Inflammatory macrophage (primary cell): ENCODE measurements around the gene TMEM237.
"Not testable (repeated sequence)": the region's sequence is repeated elsewhere in the genome, so short reads cannot be mapped to it uniquely, and the experiment has no call there.

Source experiments
- DNase-seq, 2 donors: peaks; one replicate each; pipeline ENCODE4 v3.0.0-alpha.2; 2020 to 2022
- total RNA-seq, 18 experiments: gene quantifications; one replicate each; lab custom pipeline; 2026; ENCODE audit warnings: mixed read lengths in 6 of 18, inconsistent platforms in 2 of 18; lab: John Stamatoyannopoulos, UW

TMEM237 gene, protein sequence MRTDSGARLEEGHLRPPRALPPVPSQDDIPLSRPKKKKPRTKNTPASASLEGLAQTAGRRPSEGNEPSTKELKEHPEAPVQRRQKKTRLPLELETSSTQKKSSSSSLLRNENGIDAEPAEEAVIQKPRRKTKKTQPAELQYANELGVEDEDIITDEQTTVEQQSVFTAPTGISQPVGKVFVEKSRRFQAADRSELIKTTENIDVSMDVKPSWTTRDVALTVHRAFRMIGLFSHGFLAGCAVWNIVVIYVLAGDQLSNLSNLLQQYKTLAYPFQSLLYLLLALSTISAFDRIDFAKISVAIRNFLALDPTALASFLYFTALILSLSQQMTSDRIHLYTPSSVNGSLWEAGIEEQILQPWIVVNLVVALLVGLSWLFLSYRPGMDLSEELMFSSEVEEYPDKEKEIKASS
- 5.3 to 13.4 (median 8.3) reads per million in 18 experiments for total RNA-seq

DNA sequence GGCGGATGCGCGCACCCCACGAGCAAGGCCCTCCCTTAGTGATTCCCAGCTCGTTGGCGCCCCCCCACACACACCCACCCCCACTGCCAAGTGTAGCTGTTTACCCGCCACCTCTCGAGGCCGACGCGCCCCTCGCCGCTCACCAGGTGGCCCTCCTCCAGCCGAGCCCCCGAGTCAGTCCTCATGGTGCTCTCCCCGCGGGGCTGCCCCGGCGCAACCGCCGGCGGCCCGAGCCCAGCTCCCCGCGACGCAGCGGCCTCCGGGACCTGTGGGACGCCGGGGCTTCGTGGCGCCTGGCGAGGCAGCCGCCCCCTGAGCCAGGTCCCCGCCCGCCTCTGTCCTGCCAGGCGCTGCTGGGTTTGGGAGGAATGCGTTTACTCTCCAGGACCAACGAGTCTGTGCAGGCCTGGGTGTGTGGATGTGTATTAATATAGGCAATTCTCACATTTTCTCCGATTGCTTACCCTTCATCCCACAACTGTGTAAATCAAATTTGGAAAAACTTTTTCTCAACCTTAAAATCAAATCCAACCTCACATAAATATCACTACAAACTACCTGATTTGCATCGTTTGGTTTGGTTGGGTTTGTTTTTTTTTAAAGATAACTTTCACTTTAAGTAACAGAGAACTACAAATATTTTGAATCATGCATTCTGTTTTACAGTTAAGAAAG lies at the start of gene TMEM237:
TSS of gene TMEM237 (minus strand) at position 288 of the 675 bp plus-strand sequence. CDS start at position 185, 103 bp downstream.
- DNase-seq: no peak

DNA sequence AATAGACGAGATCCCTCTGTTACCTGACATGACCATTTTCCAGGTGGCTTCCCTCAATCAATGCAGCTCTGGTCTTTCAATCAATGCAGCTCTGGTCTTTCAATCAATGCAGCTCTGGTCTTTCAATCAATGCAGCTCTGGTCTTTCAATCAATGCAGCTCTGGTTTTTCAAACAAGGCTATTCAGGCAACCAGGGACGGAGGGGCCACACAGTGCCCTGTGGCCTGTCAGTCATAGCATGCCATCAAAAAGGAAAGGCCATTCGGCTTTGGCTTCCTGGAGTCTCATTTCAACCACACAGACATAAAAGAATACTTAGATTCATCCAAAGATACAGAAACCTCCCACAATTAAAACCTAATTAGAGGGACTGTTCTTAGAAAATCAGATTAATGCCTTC lies 41.9 kb upstream of the TMEM237 start:
- no peak for DNase-seq

DNA sequence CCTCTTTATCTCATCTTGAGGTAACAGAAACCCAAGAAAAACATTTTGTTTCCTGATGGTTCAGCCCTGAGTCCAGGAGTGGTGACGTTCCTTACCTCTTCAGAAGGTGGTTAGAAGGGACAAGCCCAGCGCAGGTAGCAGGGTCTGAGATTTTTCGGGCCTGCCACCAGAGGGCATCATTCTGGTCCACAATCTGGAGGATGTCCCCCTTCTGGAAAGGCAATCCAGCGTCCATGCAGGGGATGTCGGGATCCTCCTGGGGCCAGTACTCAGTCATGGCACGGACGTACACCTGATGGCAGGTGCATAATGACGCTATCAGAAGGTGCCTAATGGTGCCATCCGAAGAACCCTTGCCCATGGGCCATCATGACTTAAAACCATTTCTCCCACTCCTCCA lies 37.4 kb upstream of the TMEM237 start:
- no peak for DNase-seq

DNA sequence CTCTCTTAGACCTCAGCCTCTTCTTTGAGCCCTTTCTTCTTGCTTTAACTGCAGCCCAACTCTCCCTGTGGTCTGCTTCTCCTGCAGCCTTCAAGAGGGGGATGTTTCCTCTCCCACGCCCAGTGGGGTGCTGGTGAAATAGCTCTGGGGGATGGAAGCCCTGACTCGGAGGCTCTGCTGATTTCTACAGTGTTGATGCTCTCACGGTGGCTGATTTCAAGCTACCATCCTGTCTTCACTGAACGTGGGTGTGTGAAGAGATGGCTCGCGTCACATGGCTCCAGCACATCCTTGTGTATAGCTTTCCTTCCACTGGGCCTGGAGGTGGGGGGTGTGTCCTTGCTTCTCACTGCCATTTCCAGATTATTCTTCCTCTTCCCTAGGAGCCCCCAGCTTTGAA lies 35.1 kb upstream of the TMEM237 start:
- peak; percentile 11 to 39 for DNase-seq

DNA sequence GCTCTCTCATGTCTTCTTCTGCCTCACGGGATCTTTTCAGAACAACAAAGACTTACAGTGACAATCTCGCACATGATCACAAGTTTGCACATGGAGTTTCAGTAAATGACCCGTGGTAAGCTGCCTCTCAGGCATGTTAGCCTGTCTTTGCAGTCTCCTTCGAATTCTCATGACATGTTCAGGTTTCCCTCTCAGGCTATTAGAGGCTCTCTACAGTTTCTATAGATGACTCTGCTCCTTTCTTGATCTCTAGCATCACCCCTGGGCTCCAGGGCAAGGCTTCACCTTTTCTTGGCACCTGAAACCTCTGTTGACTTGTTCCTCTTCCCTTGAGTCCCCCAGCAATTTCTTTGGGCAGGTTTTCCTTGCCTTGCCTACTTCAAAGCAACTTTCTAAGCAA lies 32.2 kb upstream of the TMEM237 start:
- no peak for DNase-seq

DNA sequence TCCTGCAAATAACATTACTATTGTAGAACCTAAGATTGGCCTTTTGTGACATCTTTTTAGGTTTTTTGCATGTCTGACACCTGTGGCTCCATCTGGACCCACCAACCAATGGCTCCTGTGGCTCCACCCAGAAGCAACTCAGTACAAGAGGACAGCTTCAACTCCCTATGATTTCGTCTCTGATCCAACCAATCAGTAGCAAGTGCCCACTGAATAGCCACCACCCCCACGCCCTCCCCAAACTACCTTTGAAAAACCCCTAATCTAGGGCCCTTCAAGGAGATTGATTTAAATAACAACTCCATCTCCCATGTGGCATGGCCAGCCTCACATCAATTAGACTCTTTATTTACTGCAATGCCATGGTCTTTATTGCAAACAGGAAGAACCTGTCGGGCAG lies 31.5 kb upstream of the TMEM237 start:
- DNase-seq: no peak

DNA sequence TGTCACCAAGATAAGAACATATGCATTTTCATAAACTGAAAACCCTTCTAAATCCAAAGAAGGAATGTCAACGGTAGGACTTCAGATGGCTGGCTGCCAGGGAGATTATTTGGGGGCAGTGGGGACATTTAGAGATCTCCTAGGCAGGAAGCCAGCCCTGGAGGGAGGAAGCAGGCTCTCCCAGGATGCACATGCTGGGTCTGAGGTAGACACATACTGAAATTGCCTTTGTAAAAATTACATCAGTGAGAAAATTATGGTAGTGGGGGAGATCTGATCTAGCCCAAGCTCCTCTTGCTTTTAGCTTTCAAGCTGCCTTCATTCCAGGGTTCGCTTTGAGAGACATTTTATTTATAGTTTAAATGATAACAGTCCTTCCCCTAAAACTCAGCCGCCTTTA lies 31.0 kb upstream of the TMEM237 start:
- DNase-seq: no peak

DNA sequence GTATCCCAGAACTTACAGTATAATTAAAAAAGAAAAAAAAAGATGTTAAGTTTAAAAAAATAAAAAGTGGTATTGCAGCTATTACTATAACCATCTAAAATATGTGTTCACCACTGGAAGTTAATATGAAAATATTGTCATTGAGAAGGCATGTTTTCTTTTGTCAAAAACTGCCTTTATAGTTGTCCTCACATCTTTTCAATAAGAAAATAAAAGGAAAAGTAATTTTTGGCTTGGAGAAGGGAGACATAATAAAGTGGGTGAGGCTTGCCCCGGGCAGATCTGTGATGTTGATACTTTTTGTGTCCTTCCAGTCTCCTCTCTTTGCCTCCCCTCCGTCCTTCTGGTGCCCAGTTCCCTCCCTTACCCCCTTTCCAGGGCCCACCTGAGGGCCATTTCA lies 30.2 kb upstream of the TMEM237 start:
- no peak for DNase-seq

DNA sequence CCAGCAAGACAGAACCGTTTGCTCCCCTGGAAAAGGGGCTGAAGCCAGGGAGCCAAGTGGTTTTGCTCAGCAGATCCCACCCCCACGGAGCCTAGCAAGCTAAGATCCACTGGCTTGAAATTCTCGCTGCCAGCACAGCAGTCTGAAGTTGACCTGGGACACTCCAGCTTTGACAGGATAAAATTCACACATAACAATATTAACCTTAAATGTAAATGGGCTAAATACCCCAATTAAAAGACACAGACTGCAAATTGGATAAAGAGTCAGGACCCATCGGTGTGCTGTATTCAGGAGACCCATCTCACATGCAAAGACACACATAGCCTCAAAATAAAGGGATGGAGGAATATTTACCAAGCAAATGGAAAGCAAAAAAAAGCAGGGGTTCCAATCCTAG lies 27.9 kb upstream of the TMEM237 start:
- DNase-seq: not testable (repeated sequence)

DNA sequence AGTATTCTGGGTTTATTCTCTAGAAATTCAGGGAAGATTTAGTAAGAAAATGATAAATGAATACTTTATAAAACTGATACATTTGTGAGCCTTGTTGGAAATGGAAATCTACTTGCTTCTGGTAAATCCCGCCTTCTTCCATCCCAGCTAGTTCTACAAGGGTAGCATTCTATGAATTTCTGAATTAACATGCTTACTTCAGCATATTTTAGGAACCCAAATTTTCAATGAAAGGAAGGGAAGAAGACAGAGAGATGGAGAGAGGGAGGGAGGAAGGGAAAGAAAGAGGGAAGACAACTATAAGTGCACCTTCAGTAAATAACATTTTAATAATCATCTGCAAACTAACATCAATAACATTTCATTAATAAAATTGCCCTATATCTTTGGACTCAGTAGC lies 26.6 kb upstream of the TMEM237 start:
- DNase-seq: no peak

DNA sequence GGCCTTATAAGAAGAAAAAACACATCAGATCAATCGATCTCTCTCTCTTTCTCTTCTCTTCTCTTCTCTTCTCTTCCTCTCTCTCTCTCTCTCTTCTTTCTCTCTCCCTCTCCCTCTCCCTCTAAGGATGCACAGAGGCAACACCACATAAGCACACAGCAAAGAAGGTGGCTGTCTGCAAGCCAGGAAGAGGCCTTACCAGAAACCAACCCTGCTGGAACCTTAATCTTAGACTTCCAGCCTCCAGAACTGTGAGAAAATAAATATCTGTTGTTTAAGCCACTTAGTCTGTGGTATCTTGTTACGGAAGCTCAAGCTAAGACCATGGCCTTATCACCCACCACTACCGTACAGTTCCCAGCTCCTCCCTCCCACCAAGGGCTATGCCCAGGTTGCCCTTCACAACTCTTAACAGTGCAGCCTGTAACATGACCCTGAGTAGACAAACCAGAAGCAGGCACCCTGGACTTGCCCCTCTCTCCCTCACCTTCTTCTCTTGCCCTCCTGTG lies 25.2 kb upstream of the TMEM237 start:
- DNase-seq: no peak

DNA sequence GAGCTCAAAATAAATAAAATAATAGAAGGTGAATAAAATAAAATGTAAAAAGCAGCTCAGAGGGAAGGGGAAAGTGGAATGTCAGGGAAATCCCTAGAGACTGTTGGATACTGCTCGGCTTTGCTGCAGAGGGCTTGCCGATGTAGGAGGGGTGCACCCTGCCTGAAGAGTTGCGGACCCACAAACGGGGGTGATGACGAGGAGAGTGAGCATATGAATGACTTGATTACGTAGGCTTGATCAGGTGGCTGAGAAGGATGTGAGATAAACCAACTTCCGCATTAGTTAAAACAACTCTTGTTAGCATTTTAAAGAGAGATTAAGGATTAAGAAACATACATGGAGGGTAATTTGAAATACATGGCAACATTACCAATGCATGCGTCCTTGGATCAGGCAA lies 21.0 kb upstream of the TMEM237 start:
- no peak for DNase-seq

DNA sequence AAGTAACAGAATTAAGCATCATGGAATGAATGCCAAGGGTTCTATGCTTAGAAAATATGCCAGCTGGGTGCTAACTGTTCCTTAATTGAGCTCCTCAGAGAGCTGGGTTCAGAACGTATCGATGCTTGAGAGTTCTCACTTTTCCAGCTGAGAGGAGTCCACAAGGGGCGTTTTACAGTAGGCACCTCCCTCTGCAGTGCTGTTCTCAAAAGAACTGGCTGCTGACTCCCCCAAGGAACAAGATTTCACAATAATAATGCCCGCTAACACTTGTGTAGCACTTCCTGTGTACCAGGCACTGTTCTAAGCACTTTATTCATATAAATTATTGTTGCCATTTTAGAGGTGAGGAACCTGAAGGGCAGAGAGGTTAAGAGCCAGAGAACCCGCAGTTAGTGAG lies 18.1 kb upstream of the TMEM237 start:
- peak in 1 of 2 donors; percentile 43 for DNase-seq

DNA sequence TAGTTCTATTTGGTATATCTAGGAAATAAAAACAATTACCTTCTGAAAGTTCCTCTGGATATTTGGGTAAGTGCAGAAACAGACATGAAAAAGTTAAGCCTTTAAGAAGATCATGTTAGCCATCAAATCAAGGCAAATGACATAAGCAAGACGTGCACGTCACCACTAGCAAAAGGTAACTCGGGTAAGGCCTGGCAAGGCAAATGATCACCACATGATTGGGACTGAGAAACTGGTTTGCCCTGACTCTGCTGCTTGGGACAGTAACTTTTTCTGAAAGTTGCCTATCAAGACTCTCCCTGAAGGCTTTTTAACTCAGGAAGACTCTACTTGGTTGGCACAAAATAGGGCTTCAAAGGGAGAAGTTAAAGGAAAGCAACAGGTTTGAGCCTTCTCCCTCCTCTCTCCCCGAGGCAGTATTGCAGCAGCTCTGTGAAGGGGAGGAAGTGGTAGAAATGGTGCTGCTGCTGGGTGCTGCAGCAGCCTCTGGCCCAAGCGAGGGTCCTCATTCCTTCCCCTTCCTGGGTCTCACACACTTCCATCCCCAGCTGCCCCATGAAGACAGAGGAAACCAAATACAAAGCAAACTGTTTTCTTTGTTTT lies 17.1 kb upstream of the TMEM237 start:
- no peak for DNase-seq

DNA sequence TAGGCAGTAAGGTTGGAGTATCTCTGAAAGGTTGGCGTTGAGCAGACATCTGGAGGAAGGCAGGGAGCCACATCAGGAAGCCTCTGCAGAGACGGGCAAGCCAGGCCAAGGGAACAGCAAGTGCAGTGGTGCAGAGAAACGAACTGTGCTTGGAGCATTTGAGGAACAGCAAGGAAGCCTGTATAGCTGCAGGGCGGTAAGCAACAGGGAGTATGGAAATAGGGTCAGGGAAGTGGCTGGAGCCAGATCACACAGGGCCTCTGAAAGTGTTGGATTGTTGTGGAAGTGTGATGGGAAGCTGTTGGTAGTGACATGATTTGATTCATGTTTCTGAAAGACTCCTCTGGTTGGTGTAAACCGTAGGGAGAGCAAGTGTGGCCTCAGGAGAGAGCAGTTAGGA lies 13.4 kb upstream of the TMEM237 start:
- DNase-seq: no peak

DNA sequence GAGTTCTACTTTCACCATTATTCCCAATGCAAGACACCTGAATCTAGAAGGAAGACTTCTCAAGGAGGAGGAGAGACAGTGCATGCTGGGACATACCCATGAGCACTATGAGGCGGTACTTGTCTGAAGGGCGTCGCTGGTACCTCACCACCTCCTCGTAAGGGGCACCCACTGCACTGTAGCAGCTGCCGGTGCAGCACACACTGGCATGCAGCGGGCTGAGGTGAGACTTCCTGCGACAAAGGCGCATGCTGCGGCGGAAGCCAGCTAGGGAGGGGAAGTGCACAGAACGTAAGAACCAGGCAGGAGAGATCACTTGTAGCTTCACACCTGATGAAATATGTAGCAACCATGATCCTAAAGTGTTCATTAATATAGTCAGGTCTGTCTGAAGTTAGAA lies 12.8 kb upstream of the TMEM237 start:
- DNase-seq: no peak

DNA sequence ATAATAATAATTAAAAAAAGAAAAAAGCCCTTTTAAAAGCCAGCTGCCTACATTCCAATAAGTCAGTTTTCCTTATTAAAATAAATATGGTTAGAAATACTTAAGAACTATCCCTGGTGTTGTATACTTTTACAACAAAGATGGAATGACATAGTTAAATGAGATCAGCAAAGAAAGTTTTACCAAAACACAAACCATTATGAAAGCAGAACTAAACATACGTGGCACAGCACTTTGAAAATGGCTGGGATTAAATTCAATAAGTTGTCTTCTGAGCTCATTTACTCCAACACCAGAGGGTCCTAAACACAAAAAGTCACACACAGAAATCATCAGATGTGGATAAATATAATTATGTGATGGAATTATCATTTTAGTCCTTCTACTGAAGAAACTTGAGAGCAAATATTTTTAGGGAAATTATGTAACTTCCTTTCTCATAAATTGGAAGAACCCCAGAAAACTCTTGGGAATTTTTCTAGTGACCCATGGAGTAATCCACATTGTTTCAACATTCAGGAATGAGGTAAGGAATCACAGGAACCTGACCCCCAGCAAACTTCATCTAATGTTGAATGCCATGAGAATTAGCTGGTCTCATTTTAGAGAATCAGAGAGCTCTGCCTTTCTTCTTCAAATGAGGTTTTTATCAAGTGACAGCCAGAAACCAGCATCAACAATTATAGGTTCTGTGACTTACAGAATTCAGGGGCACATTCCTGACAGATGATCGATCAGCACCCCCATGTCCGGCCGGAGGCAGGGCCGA lies 11.5 kb upstream of the TMEM237 start:
- no peak for DNase-seq

DNA sequence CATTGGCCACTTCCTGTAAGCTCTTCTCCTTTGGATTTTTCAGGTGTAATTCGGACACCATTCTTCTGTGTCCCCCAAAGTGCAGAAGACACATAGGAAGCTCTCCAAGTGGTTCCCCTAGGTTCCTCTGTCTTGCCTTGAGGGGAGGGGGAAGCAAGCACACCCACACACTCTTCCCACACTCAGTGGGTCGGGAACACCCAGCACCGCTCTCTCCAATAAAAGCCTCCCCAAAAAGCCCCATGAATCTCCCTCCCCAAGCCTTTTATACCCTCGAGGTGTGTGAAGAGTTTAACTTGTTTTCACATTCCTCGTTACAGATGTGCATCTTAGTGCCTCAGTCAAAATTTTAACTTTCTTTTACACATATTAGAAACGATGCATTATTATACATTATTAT lies 9.9 kb upstream of the TMEM237 start:
- no peak for DNase-seq

DNA sequence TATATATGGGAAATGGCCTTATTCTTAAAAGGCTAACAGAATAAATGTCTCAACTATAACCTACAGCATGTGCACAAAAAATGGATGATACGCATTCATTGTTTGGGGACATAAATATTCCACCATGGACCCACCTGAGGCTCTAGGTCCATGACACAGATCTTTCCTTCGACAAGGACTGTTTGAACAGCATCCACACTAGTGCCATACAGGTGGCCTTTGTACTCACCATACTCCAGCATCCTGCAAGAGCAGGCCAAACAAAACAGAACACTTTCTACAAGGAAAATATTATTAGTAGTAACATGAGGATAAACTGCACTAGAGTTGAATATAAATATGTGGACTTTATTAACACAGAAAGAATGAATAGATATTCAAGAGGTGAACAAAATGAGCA lies 6.1 kb upstream of the TMEM237 start:
- no peak for DNase-seq

DNA sequence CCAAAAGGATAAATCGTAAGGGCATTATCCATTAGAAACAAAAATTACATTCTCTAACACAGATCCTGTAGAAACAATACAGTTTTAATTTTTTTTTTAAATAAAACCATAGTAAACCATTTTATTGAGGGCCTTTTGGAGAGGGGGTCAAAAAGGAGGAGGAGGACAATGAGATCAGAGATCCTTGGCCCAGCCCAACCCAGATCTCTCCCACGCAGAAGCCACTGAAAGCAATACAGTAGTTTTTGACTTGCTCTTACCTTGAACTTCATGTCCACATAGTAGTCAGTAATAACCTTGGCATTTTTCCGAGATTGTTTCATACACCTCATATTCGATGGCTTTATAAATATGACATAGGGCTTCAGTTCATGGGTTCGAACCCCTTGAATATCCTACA lies 4.1 kb upstream of the TMEM237 start:
- no peak for DNase-seq

DNA sequence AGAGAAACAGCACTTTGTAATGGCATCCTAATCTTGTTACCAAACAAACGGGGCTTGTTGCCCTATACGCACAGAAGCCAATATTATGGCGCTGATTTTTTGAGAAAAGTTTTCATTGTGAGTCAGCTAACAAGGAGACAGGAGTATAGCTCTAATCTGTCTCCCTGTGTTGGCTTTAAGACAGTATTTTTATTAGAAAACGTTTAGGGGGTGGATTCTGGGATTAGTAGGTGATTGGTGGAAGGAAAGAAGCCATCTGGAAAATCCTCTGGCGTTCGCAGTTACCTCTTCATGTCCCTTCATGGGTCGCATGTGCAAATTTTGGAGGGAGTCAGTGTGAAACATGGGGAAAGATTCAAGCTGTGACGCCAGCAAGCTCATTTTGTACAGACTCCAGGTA lies 698 bp upstream of the TMEM237 start:
- no peak for DNase-seq

DNA sequence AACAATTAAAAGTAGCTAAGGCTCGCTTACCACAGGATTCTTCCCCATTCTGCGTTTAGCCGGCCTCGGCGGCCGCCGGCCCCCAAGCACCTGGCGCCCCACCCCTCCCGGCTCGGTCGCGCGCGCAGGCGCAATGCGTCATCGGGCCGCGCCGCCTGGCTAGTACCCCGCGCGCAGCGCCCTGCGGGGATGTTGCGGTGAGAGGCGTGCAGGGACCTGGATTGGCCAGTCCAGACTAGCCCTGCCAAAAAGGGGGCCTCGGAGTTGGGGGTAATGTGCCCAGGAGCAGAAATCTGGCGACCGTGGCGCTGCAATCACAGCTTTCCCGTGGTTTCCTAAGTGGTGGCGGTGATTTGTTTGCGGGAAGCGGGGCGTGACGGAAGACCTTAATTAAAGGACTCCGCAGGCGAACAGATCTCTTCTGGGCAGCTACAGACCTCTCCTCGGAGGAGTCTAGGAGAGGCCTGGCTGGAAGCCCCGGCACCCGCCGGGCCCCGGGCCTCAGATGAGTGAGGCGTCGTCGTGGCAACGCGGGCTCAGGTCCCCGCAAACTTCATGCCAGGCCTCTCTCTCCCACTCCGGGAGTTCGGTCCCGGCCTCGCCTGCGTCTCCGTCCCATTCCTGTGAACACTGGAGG lies 606 bp downstream of the TMEM237 start:
- peak; percentile 59 to 78 for DNase-seq
